Measurements from ENCODE around the gene KRT4. TPM values are rescaled to one million over a fixed set of nuclear protein-coding genes. Genes with fewer than 3 reads are reported as not detected.

KRT4 gene
- total RNA-seq, 2 donors from 2014 or later: not detected

DNA sequence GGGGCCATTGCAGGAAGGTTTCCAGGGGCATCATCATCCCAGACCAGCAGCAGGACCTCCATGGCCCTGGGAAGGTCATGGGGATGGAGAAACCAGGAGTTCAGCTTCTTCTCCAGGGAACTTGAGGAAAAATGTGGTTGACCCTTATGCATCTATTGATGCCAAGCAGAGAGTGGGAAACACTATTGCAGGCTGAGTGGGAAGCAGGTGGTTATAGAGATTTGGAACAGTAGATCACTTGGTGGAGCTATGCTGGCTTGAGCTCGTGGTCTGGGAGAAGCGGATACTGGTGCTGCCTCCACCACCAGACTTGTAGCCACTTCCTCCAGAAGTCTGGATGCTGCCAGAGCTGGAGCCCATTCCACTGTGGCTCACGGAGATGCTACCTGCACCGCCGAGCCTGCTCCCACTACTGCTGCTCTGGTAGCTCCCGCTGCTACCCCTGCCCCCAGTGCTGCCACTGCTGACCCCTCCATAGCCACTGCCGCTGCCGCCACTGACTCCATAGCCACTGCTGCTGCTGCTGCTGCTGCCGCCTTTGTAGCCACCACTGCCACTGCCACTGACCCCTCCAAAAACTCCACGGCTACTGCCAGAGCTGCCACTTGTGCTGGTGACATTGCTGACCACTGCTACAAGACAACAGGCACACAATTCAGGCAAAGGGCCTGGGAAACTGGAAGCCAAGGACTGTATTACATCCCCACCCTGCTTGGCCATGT lies 45.3 kb downstream of the KRT4 start:
- H3K4me3 ChIP-seq (ENCODE audit: low read length): no peak overlapping the region
- H3K9me3 Mint-ChIP-seq: no peaks in the 10 kb centered on the region
- H3K4me1 Mint-ChIP-seq: no peaks in the 10 kb centered on the region
- no peaks in the 10 kb centered on the region for H3K9me3 ChIP-seq (ENCODE audit: control insufficient read depth, low read length)
- TF ChIP-seq CTCF (conservative IDR thresholded peaks at IDR 0.05): no peak
- H3K4me1 ChIP-seq (ENCODE audit: control insufficient read depth, insufficient read depth, low read length): no peaks in the 10 kb centered on the region
- peaks cover 45% of the 10 kb centered on the region for H3K27me3 ChIP-seq (ENCODE audit: control insufficient read depth, insufficient read depth, low read length, poor library complexity, severe bottlenecking)
- no peak for DNase-seq
- H3K9ac ChIP-seq (ENCODE audit: extremely low read depth, low read length, poor library complexity, severe bottlenecking): no peak overlapping the region
- 88 to 90% methylated on average over 8 to 10 of the region's 10 CpGs for WGBS, 2 experiments (ENCODE audit: insufficient coverage in 1 of 2, insufficient read length in 1 of 2)
- H3K27ac Mint-ChIP-seq: no peak overlapping the region
- H3K4me3 Mint-ChIP-seq: no peak overlapping the region
- H3K36me3 Mint-ChIP-seq (ENCODE audit: low read depth): no peaks in the 10 kb centered on the region
- H3K27ac ChIP-seq (ENCODE audit: low read depth, low read length): no peak overlapping the region
- peaks cover 20% of the 10 kb centered on the region for H3K27me3 Mint-ChIP-seq (ENCODE audit: insufficient read depth)
- no peaks in the 10 kb centered on the region for H3K36me3 ChIP-seq (ENCODE audit: control insufficient read depth, insufficient read depth, low read length)

DNA sequence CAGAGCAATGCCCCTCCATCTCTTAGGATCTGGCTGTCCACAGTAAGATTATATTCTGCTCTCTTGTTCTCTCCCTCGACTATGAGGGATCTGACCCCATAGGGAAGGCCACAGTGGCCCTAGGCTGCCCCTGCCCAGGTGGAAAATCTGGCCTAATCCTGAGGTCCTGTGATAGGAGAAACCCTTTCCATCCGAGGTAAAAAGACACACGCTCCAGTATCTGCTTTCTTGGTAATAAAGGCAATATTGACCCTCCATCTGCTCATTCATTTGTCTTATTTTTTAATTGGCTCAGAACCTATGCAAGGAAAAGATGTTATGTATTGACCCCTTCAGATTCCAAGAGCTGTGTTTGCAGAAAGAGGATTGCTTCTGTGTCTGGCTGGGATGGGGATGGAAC lies 46.5 kb downstream of the KRT4 start:
- H3K36me3 ChIP-seq (ENCODE audit: control insufficient read depth, insufficient read depth, low read length): no peaks in the 10 kb centered on the region
- H3K27ac ChIP-seq (ENCODE audit: low read depth, low read length): no peak overlapping the region
- DNase-seq: no peak
- 48 to 60% methylated on average over 3 of the region's 3 CpGs for WGBS, 2 experiments (ENCODE audit: insufficient coverage in 1 of 2, insufficient read length in 1 of 2)
- H3K27me3 ChIP-seq (ENCODE audit: control insufficient read depth, insufficient read depth, low read length, poor library complexity, severe bottlenecking): peaks cover 48% of the 10 kb centered on the region
- Mint-ChIP-seq H3K27me3 (ENCODE audit: insufficient read depth) (peaks cover 23% of the 10 kb centered on the region), H3K4me3 (no peak overlapping the region), H3K27ac (no peak overlapping the region), H3K4me1 (no peaks in the 10 kb centered on the region), H3K36me3 (ENCODE audit: low read depth) (no peaks in the 10 kb centered on the region), H3K9me3 (peaks cover 4% of the 10 kb centered on the region)
- H3K4me3 ChIP-seq (ENCODE audit: low read length): no peak overlapping the region
- no peak for TF ChIP-seq CTCF (conservative IDR thresholded peaks at IDR 0.05)
- peaks cover 1% of the 10 kb centered on the region for H3K9me3 ChIP-seq (ENCODE audit: control insufficient read depth, low read length)
- H3K4me1 ChIP-seq (ENCODE audit: control insufficient read depth, insufficient read depth, low read length): no peaks in the 10 kb centered on the region
- H3K9ac ChIP-seq (ENCODE audit: extremely low read depth, low read length, poor library complexity, severe bottlenecking): no peak overlapping the region

DNA sequence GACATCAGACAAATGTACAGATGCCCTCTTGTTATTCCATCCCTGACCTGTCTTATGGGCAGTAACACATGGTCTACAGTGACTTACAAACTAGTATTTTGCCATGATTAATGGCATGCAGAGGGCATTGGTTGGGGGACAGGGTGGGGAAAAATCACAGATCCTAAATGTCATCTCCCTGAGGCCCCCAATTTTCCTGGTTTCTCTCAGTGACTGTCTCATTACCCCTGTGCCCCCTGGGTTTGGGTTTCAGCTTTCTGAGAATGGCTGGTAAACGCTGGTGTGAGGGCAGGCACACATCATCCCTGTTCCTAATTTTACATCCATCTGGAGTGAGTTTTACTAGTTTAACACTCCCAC lies 46.9 kb downstream of the KRT4 start:
- no peak overlapping the region for H3K4me3 ChIP-seq (ENCODE audit: low read length)
- no peak overlapping the region for H3K9ac ChIP-seq (ENCODE audit: extremely low read depth, low read length, poor library complexity, severe bottlenecking)
- H3K36me3 ChIP-seq (ENCODE audit: control insufficient read depth, insufficient read depth, low read length): no peaks in the 10 kb centered on the region
- H3K4me1 ChIP-seq (ENCODE audit: control insufficient read depth, insufficient read depth, low read length): no peaks in the 10 kb centered on the region
- no peak overlapping the region for H3K27ac ChIP-seq (ENCODE audit: low read depth, low read length)
- no peaks in the 10 kb centered on the region for H3K4me1 Mint-ChIP-seq
- H3K27ac Mint-ChIP-seq: no peak overlapping the region
- 40 to 78% methylated on average over 1 of the region's 1 CpG for WGBS, 2 experiments (ENCODE audit: insufficient coverage in 1 of 2, insufficient read length in 1 of 2)
- H3K9me3 ChIP-seq (ENCODE audit: control insufficient read depth, low read length): peaks cover 5% of the 10 kb centered on the region
- no peaks in the 10 kb centered on the region for H3K36me3 Mint-ChIP-seq (ENCODE audit: low read depth)
- H3K27me3 ChIP-seq (ENCODE audit: control insufficient read depth, insufficient read depth, low read length, poor library complexity, severe bottlenecking): peaks cover 48% of the 10 kb centered on the region
- no peak for TF ChIP-seq CTCF (conservative IDR thresholded peaks at IDR 0.05)
- peaks cover 8% of the 10 kb centered on the region for H3K9me3 Mint-ChIP-seq
- H3K4me3 Mint-ChIP-seq: no peak overlapping the region
- peaks cover 22% of the 10 kb centered on the region for H3K27me3 Mint-ChIP-seq (ENCODE audit: insufficient read depth)
- no peak for DNase-seq
